GM19351 (cell line): ENCODE measurements around the gene PNPLA2.

Experiments
- ATAC-seq: cut with Tn5 transposase; IDR thresholded peaks from one replicate; pipeline ENCODE4 v1.9.1; 2021; ENCODE audit warnings: mild to moderate bottlenecking, moderate library complexity; ENCODE audit not compliant: unreplicated experiment

Gene PNPLA2

GRCh38 chr11:870418-870817 lies 51.7 kb downstream of the PNPLA2 start:
- ATAC-seq = no peak

DNA sequence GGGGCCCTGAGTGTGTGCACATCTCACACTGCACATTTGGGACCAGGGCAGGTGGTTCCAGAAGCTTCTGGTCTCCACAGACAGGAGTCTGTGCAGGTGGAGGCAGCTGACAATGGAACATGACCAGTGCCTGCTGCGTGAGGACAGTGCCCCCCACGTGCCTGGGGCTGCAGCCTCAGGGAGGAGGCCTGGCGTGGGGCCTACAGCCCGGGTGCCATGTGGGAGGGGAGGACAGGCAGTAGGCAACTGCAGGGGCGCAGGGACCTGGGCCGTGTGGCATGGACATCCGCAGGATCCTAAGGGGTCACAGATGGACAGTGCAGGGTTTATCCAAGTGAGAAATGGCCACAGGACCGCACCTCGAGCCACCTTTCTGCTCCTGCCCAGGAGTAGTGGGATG lies 52.8 kb downstream of the PNPLA2 start:
- ATAC-seq = no peak

DNA sequence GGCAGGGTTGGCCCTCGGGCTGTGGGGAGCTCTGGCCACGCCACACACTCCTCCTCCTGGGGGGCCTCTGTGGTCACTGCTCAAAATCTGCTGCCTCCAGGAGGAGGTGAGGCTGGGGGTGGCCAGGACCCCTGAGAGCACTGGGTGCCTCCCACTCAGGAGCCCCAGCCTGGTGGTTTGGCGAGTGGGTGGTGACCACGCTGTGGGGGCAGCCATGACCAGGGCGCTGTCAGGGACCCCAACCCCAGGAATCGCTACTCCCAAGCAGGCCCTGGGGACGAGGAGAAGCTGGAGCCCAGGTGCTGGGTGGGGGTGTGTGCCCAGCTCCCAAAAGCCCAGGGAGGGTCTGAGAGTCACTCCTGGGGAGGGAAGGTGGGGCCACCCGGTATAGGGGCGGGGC lies 54.1 kb downstream of the PNPLA2 start:
- ATAC-seq = no peak

GRCh38 chr11:873706-874105 lies 55.0 kb downstream of the PNPLA2 start:
- ATAC-seq = no peak
